A172 (cell line): ENCODE results near the gene BCAS4. TPM values are rescaled to one million over a fixed set of nuclear protein-coding genes. Genes with fewer than 3 reads are reported as not detected.
"Not testable (repeated sequence)": the region's sequence is repeated elsewhere in the genome, so short reads cannot be mapped to it uniquely, and the experiment has no call there.

Source experiments
- DNase-seq: peaks from one replicate; pipeline ENCODE4 v3.0.0-alpha.2; 2015; ENCODE audit warnings: low spot score
- total RNA-seq: library from RNA; depleted of rRNA; stranded (reverse); fragments of >200 nt; shearing (Covaris generic); gene quantifications from 2 replicates; pipeline ENCODE4 v1.2.3, GENCODE V29; 2014

Gene BCAS4
- total RNA-seq, 1 experiment from 2014 or later: 21.4 TPM

GRCh38 chr20:50874758-50875665 is 80.2 kb downstream of the BCAS4 start:
- no peak for DNase-seq

DNA sequence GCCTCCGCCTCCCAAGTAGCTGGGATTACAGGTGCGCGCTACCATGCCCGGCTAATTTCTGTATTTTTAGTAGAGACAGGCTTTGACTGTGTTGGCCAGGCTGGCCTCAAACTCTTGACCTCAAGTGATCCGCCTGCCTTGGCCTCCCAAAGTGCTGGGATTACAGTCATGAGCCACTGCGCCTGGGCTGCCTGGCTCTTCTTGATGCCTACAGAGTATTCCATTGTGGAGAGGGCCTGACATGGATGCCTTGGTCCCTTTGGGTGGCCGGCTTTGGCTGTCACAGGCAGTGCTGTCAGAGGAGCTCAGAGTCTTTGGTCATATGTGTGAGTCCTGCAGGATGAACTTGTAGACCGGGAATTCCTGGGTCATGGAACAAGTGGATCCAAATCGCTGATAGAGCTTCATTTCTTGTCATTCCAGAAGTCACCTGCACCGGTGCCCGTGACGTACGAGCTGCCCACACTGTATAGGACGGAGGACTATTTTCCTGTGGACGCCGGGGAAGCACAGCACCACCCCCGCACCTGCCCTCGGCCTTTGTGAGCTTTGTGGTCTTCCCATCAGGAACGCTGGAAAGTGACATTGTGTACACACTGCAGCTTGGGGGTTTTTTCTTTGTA is 81.3 kb downstream of the BCAS4 start:
- no peak for DNase-seq

DNA sequence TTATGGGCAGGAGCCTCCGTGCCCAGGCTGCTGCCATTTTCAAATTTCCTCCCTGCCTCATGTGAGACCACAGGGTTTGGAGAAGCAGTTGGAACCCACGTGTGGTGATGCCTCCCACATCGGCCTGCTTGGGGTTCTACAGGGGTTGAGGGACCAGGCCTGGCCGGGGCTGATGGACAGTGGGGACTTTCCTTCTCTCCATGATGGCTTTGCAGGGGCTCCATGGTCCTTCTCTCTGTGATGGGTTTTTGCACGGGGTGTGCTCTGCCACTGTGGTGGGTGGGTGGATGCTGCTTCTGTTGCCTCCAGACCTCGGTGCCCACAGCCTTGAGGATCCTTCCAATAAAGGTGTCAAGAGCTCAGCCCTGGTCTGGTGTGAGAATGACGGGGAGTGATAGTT is 82.0 kb downstream of the BCAS4 start:
- no peak for DNase-seq

- DNase-seq: no peak
Observed at GRCh38 chr20:50877232-50877743, 82.4 kb downstream of the BCAS4 start.

DNA sequence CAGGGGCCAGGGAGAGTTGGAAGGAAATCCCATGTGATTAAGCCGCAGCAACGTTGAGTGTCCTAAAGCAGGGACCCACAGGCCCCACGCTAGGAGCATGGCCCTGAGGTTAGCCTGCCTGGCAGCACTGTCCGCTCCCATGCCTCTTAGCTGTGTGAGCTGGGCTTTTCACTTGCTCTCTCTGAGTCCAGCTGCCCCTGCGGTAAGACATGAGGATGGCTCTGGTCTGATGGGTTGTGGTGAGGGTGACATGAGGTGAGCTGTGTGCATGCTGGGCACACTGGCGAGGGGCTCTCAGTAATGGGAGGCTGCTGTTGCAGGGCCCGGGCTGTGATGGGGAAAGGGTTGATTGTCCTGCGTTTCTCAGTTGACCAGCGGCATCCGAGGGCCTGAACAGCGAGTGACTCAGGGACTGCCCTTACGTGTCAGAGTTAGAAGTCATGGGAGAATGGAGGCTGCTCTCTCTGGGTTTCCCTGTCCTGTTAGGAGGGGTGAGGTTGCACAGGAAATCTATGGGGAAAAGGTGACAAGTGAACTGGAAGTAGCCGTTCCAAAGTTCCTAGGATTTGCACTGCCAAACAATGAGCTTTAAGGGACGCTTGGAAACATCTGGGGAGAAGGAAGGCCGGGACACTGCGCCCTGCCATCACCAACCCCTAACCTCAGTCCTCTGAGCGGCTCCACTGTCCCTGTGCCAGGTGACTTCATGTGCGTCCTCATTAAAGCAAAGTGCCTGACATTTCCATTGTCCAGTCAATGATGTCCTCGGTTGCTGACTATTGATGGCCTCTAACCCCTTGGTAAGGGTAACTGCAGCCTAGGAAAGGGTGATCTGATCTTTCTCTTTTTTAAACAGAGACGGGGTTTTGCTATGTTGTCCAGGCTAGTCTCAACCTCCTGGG is 85.0 kb downstream of the BCAS4 start:
- DNase-seq: no peak

GRCh38 chr20:50881759-50882424 is 87.0 kb downstream of the BCAS4 start:
- not testable (repeated sequence) for DNase-seq

DNA sequence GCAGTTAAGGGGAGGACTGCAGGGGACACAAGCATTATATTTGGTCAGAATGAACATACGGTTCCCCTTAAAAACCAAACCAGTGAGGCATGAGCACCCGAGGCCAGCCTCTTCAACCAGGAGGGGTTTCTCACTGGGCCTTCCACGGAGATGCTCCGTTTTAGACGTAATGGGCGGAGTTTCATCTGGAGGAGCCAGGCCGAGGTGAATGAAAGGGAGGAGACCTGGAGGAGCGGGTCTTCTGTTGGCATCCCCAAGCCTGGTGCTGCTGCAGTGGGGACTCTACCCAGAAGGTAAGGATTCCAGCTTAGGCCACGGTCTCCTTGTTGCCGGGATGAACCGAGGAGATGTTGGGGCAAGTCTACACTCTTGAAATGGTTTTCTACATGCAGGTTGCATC is 89.0 kb downstream of the BCAS4 start:
- no peak for DNase-seq

- DNase-seq: no peak
Observed at GRCh38 chr20:50885068-50885467, 90.2 kb downstream of the BCAS4 start.

DNA sequence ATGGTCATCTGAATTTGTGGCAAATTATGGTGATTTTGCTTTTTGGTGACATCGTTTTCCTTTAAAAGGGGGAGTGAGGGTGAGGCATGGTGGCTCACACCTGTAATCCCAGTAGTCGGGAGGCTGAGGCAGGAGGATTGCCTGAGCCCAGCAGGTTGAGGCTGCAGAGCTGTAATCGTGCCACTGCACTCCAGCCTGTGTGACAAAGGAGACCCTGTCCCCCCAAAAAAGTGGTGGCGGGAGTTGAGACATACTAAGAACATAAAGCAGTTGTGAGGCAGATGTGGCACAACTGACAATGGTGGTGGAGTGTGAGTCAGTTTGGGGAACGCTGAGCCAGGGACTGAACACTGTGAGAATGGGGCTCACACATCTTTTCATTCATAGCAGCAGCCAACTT is 90.9 kb downstream of the BCAS4 start:
- no peak for DNase-seq

DNA sequence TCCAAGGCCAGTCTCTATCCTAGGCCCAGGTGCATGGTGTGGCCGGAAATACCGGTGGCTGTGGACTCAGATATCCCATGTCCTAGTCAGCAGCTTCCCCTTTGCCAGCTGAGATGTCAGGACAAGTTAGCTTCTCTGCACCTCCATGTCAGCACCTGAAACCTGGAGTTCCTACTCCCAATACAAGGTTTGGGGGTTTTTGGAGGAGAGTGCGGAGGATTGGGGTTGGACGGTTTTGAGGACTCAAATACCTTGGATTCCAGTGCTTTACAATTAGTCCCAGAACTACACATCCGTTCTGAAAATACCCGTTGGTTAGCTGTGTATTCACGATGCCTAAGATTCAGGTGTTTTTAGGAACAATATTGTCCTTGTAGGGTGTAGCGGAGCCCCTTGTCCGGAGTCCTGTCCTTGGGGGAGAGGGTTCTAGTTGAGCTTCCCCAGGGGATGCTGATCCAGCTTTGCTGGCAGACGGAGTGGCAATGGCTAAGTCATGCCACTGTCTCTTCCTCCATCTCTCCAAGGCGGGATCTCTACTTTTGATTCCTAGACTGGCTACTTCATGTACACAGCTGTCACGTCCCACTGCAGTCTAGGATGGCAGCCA is 91.4 kb downstream of the BCAS4 start:
- no peak for DNase-seq

DNA sequence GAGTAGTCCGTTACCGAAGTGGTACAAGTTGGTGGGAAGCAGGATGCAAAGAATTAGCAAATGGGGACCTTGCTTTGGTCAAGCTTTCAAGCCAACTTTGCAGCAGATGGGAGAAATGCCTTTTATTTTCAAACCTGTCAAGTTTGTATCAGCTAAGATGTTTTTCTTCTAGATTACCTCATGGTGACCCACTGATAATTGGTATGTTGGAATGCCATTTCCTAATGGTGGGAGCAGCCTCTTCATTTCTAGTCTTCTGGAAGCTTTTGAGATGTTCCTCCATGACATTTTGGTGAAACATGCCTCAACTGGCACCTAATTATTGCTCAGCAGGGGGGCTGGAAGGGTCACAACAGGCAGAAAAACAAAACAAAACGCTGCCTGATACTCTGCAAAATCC is 92.7 kb downstream of the BCAS4 start:
- DNase-seq: no peak

- DNase-seq: no peak
Observed at GRCh38 chr20:50891138-50891537, 96.3 kb downstream of the BCAS4 start.

DNA sequence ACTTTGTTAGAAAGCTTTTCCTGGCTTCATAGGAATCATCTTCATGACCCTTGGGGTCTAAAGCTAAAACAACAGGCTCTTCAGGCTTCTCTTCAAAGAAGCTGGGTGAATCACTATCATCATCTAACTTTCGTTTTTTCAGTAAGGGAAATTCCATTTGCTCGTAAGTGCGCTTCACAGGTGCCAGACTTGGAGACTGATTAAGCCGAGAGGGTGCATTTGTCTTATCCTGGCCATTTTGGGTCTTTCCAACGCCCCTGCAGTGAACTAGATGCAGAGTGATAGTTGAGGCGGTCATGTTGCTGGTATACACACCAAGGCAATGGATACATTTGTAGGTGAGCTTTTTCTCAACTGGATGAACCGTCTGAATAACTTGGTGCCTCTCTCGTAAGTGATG is 97.5 kb downstream of the BCAS4 start:
- DNase-seq: no peak

- DNase-seq: no peak
Observed at GRCh38 chr20:50893620-50894019, 98.8 kb downstream of the BCAS4 start.

GRCh38 chr20:50895111-50895830 is 100.4 kb downstream of the BCAS4 start:
- DNase-seq: no peak

- no peak for DNase-seq
Observed at GRCh38 chr20:50898475-50898874, 103.6 kb downstream of the BCAS4 start.

- DNase-seq: no peak
Observed at GRCh38 chr20:50900261-50900660, 105.4 kb downstream of the BCAS4 start.

DNA sequence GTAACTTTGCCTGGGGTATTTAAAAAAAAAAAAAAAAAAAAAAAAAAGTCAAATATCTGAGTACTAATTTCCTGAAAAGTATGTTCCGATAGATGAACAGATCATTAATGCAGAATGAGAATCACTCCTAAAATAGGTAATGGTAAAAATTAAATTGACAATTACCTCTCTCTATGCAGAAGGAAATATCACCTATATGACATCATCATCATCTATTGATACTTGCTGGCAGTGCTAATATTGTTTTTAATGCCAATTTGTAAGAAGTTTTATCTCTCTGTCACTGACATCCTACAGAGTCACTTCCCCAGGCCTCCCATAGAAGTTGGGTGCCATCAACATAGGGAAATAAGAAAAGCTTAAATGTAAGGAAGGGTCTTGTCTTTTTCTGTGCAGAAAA is 106.4 kb downstream of the BCAS4 start:
- no peak for DNase-seq

- DNase-seq: no peak
Observed at GRCh38 chr20:50903353-50904051, 108.6 kb downstream of the BCAS4 start.

DNA sequence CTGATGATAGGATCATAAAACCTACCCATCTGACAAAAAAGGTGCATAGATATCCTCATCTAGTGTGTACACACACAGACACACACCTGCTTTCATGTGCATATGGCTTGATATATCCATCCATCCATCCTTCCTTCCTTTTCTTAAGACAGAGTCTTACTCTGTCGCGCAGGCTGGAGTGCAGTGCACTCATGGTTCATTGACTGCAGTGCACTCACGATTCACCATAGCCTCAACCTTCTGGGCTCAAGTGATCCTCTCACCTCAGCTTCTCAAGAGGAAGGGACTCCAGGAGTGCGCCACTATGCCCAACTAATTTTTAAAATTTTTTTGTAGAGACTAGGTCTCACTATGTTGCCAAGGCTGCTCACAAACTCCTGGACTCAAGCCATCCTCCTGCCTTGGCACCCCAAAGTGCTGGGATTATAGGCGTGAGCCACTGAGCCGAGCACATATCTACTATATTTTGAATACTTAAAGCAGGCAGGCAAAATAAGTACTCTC is 109.3 kb downstream of the BCAS4 start:
- DNase-seq: no peak
